Activated naive CD8-positive, alpha-beta T cell treated with anti-CD3 and anti-CD28 coated beads, Interleukin-2, amount 50 U/mL, for 16 hours (primary cell): Measurements from ENCODE around the gene YPEL2.

Source experiments
- DNase-seq: peaks from one replicate; pipeline ENCODE4 v3.0.0-alpha.2; 2020; ENCODE audit warnings: low read depth, low spot score

Gene YPEL2

DNA sequence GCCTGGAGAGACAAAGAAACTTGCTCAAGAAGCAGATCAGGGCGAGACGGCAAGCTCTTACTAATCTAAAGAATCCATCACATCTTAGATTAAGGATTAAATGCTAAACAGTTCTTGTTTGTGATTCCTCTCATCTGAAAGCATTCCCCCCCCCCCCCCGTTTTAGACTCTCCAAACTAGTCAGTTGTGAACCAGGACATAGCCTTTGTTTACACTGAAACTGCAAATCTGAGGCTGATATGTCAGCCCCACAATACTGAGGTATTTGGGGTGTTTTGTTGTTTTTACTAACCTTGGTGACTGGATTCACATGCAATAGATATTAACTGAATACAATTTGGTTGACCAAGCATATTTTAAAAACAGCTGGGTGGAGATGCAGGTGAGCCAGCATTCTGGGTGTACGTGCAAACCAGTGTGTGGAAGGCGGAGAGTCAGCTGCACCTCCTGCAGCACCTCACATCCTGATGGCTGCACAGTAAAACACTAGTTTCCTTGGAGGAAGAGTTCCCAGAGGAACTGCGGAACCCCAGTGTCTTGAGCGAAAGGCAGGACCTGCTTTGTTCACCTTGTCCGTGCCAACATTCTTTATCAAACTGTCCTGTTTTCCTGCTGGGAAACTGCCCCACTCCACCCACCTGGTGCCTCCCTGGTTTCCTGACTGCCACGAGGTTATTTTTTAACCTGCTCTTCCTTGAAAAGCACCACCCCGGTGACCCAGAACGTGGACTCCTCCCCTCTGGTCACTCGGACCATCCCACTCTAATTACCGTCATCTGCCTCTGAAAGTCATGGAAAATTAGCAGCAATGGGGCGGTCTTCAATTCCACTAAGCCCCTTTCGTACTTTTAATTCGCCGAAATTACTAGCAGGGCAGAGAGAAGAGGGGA is 1.2 kb upstream of the YPEL2 start:
- DNase-seq = no peak

DNA sequence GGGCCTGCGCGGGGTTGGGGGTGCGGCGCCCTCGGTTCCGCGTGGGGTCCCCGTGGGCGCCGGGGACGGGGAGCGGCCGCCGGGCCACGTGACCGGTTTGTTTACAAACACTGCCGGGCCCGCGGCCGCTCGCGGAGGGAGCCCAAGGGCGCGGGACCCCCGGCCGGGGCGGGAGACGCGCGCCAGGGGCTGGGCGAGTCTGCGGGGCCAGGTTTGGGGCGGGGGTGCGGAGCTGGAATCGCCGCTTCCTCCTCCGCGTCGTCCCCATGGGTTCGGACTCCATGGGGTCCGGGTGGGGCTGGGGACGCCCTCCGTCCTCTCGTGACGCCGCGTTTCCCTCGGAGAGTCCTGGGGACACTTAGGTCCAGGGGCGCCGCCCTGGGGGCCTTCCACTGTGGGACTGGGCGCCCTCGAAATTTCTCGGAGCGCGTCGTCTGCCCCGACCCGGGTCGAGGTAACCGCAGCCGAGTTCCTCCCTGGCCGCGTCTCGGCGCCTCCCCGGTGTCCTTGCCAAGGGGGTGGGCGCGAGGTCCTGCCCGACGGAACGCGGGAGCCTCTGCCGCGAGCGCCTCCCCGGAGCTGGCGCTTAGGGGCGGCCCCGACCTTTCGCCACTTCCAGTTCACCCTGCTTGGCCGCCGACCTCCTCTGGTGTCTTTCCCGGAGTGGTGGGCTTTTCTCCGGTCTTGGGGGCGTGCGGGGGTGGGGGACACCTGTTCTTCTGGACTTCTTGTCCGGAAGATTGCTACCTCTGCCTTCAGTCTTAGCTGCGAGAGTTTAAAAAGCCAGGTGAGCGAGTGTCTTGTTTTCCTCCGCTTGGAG is 684 bp downstream of the YPEL2 start:
- no peak for DNase-seq

DNA sequence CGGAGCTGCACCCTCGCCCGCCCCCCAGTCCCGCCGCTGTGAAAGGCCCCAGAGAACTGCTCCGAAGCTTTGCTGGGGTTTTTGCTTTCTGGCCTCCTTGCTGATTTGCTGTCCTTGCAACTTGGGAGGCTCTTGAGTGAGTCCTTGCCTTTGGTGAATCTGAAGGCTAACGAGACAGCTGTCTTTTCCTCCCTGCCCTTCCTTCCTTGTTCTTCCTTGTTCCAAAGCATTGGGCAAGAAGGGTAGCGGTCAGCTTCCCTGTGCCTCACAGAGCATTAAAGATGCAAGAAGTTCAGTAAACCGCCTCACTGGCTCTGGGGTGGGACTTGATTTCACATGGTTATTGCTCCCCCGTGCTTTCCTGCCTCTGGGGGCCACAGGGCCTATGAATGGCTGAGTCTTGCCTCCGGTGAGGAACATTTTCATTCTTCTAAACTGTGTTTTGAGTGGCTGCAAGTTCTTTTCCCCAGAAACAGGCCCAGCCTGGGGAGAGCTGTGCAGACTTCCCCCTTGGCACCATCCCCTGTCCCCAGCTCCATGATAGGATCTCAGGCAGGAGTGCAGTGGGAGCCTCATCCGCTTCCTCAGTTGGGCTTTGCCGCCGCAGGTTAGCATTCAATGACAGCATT is 1.4 kb downstream of the YPEL2 start:
- no peak for DNase-seq

DNA sequence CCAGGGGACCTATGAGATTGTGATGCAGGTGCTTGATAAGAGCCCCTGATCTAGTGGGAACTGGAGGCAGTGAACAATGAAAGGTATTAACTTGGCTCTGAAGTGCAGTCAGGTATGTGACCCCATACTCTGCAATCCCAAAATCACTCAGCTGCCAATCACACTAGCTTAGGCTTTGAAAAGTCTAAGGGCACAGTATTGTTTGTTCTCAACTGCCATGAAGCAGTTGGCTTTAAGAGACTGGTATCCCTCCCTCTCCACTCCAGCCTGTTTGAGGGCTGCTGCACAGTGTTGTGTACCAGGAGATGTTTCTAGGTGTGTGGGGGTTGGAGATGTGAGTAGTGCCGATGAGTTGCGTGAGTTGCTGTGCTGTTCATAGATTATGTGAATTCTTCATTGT is 2.4 kb downstream of the YPEL2 start:
- DNase-seq = no peak

DNA sequence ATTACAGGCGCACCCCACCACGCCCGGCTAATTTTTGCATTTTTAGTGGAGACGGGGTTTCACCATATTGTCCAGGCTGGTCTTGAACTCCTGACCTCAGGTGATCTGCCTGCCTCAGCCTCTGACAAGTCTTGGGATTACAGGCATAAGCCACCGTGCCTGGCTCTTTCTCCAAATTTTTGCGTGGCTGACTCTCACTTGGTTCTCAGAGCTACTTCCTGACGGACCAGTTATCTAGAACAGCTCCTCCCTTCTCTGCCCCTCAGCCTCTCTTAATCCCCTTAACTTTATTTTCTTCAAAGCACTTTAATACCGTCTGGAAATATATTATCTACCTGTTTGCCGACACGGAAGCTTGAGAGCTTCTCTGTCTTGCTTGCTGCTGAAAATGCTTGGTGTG is 4.2 kb downstream of the YPEL2 start:
- no peak for DNase-seq

DNA sequence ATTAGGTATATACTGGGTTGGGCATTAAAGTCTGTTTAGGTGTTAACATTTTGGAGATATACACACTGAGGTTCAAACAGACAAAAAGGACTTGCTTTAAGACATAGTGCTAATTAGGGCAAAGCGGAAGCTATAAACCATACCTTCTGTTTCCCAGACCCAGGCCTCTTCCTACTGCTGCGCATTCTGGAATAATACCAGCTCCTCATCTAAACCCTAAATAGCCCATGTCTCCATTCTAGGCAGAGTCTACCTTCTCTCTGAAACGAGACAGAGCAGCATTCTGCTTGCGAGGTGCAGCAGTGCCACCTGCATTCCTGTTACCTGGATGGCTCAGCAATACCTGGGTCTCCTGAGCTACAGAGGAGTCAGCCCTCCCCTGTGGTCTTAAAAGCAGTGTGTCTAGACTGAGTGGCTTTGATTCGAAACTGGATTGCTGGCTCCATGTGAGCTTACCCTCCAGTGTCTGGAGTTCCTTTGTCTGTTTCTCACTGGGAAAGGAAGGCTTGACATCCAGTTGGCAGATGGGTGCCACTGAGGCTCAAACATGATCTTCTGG is 6.4 kb downstream of the YPEL2 start:
- DNase-seq = no peak

DNA sequence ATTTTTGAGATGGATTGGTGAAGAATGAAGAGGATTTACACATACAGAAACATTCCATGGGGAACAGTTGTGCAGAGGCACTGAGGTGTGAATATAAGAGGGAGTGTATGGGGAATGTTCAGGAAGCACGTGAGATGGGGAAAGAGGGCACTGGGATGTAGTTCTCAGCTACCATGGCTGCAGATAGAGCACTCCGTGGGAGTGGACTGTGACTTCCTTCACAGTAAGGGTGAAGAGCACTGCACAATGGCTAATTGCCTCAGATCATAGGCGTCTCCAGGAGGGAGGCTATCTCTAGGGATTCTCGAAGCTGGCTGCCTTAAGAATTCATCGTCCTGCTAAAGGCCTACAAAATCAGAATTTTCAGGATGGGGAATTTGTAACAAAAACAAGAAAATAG is 7.0 kb downstream of the YPEL2 start:
- no peak for DNase-seq

DNA sequence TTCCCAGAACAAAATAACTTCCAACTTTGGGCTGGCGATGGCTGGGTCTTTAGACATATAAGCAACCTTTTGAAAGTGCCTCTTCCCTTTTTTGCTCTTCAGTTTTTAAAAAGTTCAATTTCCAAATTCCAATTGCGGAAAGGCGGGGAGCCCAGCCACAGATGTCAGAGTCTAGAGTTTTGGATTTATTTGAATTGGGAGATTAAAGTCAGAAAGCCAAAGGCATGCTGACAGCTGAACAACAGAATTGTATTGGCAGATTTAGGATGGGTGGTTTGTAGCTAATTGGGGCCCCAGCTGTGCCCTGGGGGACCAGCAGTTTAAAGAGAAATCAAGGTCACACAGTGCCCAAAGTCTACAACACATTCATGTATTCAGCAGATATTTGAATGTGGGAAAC is 10.5 kb downstream of the YPEL2 start:
- DNase-seq = no peak

DNA sequence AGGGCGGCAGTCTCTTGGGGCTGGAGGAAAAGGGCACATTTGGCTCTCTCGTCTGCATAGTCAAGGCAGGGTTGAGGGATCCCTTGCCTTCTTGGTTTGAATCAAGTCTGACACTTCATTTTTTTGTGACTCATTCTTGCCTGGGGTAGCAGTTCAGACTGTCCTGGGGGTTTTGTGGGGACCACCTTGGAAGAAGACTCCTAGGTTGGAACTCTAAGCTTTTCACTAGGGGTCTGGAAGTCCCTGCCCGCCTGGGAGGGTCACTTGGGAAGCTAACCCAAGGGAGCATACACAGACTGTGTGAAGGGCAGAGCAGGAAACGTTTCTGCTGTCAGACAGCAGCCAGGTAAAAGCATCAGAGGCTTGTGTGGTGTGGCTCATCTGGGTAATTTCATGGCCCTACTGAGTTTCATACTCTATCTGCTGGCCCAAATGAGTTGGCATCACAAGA is 11.3 kb downstream of the YPEL2 start:
- no peak for DNase-seq

DNA sequence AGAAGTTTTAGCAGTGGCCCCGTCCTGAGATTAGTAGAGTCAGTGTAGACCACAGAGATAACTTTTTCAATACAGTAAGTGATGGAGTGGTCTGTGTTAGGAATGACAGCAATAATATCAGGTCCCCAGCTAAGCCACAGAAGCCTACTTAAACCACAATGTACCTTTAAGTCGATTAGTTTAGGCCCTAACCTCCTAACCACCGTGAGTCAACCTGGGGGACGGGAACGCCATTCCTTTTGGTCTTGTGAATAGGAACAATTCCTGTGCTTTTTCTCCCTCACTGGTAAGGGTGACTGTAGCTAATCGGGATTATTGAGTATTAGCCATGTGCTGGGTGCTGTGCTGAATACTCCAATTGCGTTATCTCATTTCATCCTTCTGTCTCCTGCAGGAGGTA is 14.0 kb downstream of the YPEL2 start:
- no peak for DNase-seq

DNA sequence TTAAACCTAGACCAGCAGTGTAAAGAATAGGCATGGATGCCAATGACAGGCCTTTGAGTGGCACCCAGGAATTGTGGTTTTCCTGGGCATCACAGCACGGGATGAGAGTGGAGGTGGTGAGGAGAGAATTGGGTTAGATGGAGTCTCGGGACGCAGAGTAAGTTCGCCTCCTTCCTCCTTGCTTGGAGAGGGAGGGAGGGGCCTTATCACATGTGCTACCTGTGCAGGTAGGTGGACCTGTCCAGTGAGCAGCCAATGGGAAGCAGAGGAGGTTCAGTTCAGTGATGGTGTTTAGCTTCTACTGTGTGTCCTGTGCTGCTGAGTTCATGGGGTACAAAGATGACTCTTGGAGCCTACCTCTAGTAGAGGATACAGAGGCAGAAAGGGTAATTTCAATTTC is 14.9 kb downstream of the YPEL2 start:
- DNase-seq = no peak

DNA sequence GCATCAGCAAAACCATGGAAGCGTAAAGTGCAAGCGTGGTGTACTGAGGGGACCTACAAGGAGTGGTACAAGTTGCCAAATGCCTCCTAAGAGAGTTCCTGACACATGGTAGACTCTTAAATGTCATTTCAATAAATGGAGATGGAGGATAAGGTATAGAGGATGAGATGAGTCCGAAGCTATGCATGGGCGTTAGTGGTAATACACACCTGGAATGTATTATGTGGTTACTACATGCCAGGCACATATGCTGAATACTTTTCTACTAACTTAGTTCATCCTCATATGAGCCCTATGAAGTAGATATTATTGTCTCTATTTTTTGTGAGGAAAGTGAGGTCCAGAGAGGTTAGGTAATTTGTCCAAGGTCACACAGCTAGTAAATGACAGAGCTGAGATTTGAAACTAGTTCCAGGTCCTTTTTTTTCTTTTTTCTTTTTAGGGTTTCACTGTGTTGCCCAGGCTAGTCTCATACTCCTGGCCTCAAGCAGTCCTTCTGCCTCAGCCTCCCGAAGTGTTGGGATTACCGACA is 15.5 kb downstream of the YPEL2 start:
- no peak for DNase-seq

DNA sequence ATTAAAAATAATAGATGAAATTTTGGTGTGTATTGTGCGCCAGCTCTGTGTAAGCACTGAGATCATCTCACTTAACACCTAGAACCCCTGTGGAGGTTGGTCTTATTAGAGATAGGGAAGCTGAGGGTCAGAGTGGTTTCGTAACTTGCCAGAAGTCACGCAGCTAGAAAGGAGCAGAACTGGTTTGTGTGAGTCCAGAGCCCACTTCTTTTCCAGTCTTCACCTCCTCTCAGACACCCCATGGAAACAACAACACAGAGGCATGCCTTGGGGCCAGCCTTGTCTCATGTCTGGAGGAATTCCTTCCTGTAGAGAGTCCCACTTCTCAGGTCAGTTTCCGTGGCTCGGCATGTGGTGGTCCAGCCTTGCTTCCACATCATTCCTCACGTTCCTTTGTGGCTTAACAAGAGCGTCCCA is 16.5 kb downstream of the YPEL2 start:
- DNase-seq = no peak

DNA sequence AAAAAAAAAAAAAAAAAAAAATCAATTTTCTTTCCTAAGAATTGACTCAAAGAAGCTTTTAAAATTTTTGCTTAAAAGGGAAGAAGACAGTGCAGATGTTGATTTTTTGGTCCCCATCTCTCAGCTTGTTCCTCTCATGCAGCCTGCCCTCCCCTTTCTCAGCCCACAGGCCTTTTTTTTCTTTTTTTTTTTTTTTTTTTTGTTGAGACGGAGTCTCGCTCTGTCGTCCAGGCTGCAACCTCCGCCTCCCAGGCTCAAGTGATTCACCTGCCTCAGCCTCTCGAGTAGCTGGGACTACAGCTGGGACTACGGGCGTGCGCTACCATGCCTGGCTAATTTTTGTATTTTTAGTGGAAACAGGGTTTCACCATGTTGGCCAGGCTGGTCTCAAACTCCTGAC is 17.7 kb downstream of the YPEL2 start:
- DNase-seq = no peak

DNA sequence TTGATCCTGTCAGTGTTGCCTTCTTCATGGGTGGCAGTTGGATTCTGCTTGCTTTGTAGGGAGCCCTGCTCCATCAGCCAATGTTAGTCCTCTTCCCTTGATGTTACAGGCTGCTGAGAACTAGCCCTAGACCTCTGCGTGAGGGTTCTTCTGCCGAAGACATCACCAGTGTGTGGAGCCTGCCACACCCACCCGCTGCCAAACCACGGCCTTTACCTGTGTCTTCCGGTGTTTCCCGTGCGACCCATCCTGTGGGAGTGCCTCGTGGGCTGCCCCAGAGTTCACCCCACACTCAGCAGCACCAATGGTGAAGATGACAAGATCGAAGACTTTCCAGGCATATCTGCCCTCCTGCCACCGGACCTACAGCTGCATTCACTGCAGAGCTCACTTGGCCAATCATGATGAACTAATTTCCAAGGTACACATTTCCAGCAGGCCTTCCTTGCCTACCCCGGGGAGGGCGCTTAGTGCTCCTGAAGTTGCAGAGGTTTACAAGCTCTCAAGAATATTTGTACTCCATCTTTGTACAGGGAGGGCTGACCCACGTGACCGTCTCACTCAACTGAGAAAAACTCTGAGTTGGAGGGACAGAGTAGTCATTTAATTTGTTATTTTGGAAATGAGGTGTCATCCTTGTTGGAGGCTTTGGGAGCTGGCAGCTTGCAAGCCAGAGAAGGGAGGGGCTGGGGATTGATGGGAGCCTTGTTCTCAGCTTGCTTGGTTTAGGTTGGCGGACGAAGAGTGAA is 21.8 kb downstream of the YPEL2 start:
- no peak for DNase-seq

DNA sequence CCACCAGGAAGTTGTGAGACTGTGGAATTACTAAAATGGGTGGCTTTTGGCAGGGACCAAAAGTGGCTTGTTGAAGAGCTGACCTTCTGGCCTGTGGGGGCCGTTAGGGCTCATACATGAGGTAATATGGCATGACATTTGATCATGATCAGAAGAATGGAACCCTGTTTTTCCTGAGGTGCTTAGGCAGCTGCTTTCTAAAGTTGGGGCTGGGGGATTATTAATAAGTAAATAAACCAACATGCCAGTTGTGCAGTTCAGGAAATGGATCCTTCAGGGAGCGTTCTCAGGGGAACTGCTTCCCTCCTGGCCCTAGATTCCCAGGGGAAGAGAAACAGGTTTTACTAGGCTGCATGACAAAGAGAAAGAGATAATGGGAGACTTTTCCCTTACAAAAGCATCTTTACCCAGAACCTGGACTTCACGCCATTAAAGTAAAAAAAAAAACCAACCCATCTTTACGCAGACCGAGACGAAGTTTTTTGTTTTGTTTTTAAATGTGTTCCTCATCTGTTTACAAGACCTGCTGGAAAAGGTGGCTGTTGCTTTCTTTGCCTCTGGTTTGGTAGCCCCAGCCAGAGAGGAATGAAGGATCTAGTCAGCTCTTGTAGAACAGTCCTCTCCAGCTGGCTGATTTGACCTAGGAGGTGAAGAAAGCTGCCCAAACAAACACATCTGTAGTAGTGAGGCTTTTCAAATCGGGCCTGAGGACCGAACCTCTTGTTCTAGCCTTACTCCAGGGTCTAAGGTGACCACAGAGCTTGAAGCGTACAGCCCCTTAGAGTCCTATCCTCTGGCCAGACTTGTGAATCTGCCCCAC is 22.7 kb downstream of the YPEL2 start:
- DNase-seq = no peak

DNA sequence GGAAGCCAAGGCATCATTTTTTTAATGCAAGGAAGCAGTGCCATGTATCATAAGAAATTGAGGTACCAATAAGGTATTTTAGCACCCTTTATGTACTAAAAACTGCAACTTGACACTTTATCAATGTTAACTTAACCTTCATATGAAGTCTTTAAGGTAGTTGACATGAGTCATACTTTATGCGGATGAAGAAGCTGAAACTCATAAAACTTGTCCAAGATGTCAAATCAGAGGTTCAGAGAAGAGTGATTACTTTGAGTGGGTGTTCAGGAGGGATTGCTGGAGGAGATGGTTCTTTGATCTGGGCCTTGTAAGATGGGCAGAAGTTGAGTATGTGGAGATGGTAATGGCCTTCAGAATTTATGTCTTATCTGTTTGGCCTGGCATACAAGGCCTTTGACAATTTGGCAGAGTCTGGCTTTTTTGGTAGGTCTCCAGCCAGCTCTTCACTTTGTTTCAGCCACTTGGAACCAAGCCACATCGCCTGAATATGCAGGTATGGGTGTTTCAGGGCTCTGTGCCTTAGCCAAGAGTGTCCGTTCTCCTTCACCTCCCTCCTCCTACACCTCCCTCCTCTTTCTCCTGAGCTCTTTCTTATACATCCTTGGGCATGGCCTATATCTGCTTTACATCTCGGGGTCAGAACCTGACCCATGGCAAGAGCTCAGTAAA is 23.7 kb downstream of the YPEL2 start:
- DNase-seq = no peak

DNA sequence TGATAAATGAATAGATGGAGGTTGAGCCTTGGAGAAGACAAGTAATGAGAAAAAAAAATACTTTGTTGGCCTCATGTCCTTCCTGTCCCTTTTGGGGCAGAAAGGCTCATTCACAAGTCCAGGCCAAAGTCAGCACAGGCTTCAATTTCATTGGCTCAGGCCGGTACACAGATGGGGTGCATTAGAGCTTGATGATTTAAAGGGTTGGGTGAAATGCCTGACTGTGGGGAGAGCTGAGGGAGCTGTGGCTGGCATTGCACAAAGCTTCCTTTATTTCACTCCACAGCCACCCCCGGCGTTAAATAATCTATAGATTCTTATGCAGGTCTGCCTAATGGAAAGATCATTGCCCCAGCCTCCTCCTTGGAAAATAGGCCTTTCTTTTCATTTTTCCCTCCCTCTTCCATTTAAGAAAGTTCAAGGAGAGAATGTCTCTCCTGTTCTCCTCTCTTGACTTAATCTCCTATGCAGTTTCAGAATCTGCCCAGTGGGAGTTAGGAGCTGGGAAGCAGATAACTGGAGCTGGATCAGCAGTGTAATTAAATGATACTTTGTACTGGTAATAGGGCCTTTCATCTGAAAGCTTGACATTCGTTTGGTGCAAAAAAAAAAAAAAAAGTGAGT is 24.4 kb downstream of the YPEL2 start:
- no peak for DNase-seq

DNA sequence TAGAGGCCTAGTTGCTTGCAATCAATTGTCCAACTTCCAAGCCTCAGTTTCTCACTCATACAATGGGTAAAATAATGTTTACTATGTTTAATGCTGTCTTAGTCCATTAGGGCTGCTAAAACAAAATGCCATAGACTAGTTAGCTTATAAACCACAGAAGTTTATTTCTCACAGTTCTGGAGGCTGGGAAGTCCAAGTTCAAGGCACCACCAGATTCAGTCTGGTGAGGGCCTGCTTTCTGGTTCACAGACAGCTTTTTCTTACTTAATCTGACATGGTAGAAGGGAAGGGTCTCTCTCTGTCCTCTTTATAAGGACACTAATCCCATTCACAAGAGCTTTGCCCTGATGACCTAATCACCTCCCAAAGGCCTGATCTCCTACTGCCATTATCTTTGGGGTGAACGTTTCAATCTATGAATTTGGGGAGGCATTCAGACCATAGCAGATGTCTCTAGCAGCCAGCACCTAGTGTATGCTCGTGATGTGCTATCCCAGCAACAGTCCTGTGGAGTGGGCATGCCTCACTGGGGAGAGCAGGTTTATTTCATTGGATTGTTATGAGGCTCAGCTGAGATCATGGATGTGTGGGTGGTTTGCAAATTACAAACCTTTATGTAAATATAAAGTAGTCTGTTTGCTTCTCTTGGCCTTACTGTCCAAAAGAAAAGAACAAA is 25.2 kb downstream of the YPEL2 start:
- DNase-seq = no peak
